Hematopoietic multipotent progenitor cell (in vitro differentiated cells): ENCODE data around the gene KRT1. TPM values are rescaled to one million over a fixed set of nuclear protein-coding genes. Genes with fewer than 3 reads are reported as not detected.

Source experiments
- total RNA-seq: library from RNA; depleted of rRNA; stranded (reverse); fragments of >200 nt; gene quantifications from one replicate; pipeline ENCODE4 v1.2.3, GENCODE V29; 2012

KRT1 gene
- total RNA-seq, 1 donor: 1.1 TPM

Other genes with a start within 250 kb of the KRT1 start
- not detected for gene KRT75, start 246.0 kb downstream of the KRT1 start, total RNA-seq
- gene KRT6B, start 228.3 kb downstream of the KRT1 start, total RNA-seq: not detected
- gene KRT6C, start 206.6 kb downstream of the KRT1 start, total RNA-seq: not detected
- not detected for gene KRT6A, start 187.2 kb downstream of the KRT1 start, total RNA-seq
- not detected for gene KRT5, start 160.0 kb downstream of the KRT1 start, total RNA-seq
- gene KRT71, start 127.3 kb downstream of the KRT1 start, total RNA-seq: not detected
- gene KRT74, start 106.6 kb downstream of the KRT1 start, total RNA-seq: not detected
- gene KRT72, start 78.9 kb downstream of the KRT1 start, total RNA-seq: under 0.01 TPM
- 0.27 TPM for gene KRT73, start 61.8 kb downstream of the KRT1 start, total RNA-seq
- not detected for gene KRT2, start 28.2 kb downstream of the KRT1 start, total RNA-seq
- gene KRT77, start 23.1 kb upstream of the KRT1 start, total RNA-seq: not detected
- gene KRT76, start 96.9 kb upstream of the KRT1 start, total RNA-seq: not detected
- gene KRT3, start 115.7 kb upstream of the KRT1 start, total RNA-seq: not detected
- not detected for gene KRT4, start 133.7 kb upstream of the KRT1 start, total RNA-seq
- gene KRT79, start 153.9 kb upstream of the KRT1 start, total RNA-seq: under 0.01 TPM
- not detected for gene KRT78, start 168.6 kb upstream of the KRT1 start, total RNA-seq
- 7.3 TPM for gene KRT8, start 224.7 kb upstream of the KRT1 start, total RNA-seq